8988T (cell line): Measurements from ENCODE around the gene MAB21L4.
A peak's percentile ranks its signal among the peaks of the same experiment; 100 is the strongest.

Source experiments
- DNase-seq: peaks from one replicate; pipeline ENCODE4 v3.0.0; 2011

Gene MAB21L4

DNA sequence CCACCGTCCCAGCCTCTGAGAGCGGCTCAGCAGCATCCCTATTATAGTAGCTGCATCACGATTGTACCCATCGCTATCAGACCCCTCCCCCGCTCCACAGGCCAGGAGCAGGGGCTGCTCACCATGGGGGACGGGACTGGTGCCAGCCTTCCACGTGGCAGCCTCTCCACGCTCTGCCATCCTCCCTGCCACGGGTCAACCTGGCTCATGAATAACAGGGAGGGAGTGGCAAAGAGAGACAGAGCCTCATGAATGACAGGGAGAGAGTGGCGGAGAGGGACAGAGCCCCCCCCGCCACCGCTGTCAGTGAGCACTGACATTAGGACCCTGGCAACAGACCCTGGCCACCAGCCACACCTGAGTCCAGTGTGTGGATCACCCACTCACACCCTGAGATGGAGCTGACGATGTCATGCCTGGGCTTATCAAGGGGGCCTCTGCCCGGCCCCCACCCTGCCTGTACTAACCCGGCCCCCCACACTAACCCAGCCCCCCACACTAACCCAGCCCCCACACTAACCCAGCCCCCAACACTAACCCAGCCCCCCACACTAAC is 27.1 kb upstream of the MAB21L4 start:
- DNase-seq: no peak

DNA sequence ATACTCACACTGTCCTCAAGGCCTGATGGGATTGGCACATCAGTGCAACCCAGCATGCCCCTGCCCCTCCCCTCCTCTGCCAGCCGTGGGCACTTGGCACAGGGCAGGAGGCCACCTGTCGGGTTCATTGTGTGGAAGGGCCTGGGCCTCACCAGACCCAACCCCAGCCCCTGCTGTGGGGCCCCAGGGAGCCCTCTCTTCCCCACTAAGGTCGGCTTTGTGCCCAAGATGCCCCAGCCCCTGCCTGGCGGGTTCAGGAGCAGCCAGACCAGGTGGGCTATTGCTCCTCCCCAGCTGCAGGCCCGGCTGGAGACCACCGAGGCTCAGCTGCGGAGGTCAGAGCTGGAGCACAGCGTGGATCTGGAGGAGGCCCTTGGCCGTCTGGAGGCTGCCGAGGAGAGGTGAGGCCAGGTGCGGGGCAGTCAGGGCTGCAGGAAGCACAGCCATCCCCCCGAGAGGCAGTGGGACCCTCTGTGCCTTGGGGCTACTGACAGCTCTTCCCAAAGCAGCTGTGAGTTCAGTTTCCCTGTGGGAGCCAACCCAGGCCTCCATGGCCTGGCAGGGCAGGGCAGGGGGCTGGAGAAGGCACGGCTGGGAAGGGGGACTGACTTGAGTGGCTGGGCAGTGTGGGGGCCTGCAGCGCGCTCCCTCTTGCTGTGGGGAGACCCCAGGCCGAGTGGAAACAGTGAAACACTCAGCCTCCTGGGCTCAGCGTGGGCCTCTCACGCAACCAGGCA is 26.5 kb upstream of the MAB21L4 start:
- peak; percentile 26 for DNase-seq

DNA sequence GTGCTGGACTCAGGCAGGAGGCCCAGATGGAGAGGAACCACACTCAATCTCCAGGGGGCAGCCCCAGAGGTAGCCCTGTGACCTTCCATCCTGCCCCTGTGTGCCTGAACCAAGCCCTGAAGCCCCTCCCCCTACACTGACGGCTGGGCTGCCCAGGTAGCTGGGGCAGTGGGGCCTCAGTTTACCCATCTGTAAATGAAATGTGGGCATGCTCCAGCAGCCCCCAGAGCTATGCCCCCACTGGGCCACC is 26.0 kb upstream of the MAB21L4 start:
- DNase-seq: no peak

DNA sequence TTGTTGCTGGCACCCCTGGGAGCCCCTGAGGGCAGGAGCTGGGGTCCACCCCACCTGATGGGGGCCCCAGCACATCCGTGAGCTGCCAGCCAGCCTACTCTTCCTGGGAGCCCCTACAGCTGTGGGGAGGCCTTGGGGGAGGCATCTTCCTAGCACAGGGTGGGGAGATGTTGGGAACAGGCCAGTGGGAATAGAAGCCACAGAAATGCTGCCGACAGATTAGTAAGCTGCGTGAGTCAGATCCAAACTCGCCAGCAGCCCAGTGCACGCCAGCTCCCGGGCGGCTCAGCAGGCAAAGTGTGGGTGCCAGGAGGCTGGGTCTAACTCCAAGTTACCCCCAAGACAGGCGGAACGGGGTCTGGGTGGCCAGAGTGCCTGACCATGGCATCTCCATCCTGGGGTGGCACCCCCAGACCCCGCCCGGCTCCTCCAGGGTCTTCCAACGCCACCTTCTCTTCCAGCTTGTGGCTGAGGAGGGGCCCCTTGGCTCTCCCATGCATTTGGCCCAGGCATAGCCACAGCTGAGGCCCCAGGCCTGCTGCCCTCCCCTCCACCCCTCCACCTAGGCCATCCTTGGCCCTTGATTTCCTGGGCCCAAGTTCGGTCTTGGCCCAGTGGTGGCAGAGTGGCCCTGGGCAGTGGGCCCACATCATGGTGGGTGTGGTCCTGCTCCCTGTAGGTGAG is 25.5 kb upstream of the MAB21L4 start:
- DNase-seq: peak; percentile 96

DNA sequence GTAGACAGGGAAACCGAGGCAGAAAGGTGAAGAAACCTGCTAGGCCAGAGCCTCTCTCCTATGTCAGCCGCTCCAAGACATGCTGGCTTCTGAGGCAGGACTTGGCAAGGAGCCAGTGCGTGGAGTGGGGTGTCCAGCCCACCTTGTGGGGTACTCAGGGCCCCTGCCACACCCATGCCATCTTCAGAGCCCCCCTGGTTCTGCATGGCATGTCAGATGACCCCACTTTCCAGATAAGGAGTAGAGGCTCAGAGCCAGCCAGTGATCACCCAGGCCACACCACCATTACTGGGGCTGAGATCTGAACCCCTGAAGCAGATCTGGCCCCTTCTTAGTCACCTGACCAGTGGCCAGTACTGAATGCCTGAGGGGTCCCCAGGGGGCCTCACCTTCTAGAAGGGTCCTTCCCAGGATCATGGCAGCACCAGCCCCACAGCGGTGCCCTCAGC is 24.9 kb upstream of the MAB21L4 start:
- DNase-seq: no peak

DNA sequence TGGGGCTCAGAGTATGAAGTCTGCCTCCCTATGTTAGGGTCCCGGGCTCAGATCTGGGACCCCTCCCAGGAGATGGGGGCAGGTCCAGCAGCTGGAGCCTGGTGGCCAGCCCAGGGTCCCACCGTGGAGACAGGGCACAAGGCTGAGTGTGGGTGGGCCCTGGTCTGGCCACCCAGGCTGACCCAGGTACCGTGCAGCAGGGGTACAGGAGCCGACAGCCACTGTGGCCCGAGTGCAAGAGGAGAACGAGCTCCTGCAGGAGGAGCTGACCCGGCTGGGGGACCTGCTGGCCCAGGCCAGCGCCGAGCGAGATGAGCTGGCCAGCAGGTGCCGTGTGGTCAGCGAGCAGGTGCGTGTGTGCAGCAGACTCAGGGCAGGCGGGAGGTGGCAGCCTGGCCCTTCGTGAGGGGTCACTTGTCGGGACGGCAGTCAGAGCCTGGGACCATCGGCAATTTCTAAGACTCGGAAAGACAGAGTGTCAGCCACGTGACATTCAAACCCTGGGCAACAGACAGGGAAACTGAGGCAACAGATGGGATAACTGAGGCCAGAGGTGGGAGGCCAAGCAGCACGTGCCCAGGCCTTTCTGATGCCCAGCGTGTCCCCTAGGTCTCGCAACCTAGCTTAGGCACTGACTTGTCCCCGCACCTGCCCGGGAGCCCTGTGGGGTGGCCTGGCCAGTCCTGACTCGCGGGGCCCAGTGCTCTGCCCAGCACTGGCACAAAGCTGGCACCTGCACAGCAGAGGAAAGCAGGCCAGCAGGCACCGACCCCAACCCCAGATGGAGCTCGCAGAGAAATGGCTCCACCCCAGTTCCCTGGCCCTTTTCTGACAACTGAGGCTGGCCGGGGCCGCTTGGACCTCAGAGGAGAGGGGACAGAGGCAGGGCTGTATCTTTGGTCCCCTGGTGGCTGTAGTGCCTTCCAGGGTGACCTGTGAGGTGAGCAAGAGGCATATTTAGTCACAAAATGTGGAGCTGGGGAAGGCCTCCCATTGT is 24.1 kb upstream of the MAB21L4 start:
- peak; percentile 23 for DNase-seq

DNA sequence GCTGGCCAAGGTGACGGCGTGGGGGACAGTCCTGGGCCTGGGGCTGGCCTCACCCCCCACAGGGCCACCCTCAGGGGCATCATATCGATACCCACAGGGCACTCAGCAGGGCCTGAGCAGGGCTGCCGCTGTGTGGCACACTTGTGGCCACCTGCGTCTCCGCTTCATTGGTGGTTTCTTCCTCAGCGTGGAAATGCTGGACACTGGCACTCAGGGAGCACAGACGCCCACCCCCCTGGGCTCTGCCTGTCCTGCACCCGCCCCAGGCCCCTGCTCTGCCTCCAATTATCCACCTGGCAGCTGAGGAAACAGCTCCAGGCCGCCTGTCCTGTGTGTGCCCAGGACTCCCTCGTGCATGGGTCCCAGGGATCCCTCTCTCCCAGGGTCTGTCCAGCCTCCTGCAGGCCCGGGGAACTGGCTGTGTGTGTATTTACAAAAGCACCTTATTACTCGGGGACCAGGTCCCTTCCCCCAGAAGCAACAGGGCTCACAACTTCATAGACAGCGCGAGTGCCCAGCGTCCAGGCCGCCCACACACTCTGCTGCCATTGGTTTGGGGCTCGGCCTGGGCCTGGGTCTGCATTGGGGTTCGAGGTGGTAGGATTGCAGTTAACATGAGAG is 23.3 kb upstream of the MAB21L4 start:
- DNase-seq: peak; percentile 42

DNA sequence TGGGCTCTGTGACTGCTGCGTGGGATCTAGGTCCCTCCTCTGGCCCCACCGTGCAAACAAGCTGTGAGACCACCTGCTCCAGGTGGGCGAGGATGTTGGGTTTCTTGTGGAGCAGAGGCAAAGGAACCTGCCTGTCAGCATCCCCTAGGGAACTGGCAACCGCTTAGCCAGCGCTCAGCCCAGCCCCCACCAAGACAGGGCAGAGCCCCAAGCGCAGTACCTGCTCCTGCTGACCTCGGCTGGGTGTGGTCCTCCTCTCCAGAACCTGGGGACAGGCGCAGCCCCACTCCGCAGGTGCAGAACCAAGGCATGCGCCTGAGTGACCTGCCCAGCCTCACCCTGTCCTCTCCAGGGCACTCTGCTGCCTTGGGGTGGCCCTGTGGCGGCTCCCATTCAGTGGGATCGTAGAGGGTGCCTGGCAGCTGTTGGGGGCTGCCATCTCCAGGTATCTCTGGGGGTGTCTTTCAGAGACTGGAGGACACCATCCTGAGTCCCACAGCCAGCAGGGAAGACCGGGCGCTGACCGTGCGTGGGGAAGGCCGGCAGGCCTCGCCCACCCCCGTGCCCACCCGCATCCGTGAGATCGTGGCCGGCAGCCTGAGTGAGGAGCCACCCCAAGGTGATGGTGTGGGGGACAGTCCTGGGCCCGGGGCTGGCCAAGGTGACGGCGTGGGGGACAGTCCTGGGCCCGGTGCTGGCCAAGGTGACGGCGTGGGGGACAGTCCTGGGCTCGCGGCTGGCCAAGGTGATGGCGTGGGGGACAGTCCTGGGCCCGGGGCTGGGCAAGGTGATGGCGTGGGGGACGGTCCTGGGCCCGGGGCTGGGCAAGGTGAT is 22.5 kb upstream of the MAB21L4 start:
- DNase-seq: peak; percentile 24

DNA sequence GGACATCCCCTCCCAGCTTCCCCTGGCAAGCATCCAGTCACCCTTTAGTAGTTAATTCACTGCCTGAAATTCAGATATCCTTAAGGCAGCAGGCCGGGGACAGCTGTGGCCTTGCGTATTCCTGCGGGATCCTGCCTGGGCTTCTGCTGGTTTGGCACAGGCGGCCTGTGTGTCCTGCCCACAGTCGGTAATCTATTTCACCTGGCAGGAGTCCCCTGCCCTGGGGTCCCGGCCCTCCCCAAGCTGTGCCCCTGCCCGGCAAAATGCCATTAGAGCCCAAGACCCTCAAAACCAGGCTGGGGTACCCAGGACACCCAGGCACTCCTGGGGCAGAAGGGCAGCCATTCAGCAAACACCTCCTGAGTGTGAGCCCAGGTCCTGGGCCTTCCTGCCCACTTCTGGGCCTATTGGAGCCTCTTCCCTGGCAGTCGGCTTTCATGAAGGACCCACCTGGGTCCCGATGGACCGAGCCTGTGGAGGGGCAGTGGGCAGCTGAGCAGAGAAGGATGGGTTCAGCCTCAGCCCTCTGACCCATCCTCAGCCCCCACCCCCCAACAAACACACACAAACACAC is 21.8 kb upstream of the MAB21L4 start:
- DNase-seq: peak; percentile 56

DNA sequence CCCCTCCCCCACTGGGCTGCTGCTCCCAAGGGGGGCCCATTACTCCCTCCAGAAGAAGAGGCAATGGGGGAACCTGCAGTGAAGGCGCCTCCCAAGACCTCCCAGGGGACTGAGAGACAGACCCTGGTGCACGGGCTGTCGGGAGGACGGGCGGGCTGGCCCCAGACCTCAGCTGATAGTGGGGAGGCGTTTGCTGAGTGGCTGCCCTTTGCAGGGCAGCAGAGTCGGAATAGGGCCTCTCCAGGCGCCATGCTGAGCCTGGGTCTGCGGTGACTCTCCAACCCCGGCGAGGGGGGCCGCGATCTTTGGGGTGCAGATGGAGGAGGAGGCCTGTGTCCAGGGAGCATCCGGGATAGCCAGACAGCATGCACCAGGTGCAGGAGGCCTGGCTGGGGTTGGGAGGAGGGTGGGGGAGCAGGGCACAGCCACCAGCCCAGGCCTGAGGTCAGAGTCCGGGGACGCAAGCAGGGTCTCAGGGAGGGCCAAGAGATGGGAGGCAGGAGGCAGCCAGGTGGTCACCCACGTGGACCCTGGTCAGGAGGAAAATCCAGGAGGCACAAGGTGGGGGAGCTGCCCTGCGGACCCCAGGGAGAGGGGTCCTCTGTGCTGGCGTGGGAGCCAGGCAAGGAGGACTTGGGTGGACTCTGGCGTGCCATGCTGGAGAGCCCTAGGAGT is 21.2 kb upstream of the MAB21L4 start:
- DNase-seq: peak; percentile 32

DNA sequence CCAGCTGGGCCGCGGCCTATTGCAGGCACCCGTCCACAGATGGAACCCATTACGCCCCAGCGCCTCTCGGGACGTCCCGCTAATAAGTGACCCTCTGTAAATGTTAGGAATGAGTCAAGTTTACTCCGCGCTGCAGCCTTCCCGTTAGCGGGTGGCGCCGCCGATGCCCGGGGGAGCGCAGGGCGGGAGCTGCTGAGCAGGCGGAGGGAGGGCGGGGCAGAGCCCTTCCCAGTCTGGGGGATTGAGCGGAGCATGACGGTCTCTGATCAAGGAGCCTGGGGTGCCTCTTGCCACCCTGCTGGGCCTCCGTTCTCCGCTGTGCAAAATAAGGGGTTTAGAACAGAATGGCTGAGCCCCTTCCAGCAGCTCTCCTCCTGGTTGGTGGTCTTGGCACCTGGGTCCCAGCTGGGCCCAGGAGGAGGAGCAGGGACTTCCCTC is 20.6 kb upstream of the MAB21L4 start:
- peak; percentile 42 for DNase-seq

DNA sequence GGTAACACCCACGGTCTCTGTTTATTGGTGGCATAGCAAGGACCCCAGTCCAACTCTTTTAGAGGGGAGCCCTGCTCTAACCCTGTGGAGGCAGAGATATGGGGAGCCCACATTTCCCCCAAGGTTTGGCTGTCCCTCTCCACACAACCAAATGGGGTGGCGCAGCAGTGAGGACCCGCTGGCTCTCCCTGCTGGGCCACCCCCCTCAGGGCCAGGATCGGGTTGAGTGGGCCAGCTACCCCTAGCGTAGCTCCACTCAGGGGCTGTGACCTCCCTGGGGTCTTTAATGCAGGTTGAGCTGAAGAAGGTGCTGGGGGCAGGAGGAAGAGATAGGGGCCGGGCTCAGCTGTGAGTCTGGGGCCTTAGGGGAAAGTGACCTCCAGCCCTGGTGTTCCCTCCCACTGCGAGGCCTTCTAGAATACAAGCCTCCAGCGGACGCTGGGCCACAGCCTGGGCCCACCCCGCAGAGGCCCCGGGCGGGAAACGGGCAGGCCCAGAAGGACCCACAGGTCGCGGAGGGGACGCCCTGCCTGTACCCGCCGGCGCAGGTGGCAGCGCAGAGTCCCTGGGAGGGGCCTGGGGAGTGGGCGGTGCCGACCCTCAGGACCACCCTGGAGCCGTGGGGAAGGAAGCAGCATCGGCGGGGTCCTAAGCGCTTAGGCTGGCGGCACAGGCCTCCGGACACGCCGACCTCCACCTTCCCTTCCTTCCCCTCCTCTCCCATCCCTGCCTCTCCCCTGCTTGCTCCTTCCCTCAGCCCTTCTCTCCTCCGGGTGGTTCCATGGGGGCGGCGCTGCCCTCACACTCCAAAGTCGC is 19.8 kb upstream of the MAB21L4 start:
- DNase-seq: no peak

DNA sequence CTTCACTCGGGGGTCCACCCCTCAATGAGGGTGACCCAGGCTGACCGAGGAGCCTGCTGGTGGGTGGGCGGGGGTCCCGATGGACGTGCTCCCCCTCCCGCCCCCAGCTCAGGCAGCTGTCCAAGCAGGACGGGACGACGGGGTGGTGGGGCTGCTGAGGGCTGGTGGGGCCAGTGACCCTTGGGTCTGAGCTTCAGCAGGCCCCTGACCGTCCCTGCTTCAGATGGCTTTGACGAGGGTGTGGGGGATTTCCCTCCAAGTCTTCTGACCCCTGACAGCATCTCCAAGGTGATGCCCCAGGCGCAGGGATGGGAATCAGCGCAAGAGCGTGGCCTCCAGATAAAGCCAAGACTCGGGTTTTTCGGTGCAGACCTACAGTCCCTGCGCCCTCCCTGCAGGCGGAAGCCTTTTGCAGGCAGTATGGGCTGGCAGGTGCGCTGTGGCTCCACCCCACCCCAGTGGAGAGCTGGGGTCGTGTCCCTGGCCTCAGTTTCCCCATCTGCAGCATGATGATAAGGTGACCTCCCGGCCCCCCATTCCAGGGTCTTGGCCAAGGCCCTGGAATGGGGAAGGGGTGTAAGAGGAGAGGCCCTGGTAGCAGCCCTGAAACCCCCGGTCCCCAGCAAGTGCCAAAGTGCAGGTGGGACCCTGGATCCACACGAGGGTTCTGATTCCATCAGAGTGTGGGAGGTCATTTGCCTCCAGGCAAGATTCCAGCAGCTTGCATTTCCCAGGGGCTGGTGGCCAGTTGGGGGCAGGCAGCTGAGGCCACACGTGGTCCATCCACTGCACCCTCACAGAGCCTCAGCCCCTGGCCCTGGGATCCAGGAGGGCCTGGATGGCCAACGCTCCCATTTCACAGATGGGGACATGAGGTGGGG is 18.9 kb upstream of the MAB21L4 start:
- peak; percentile 92 for DNase-seq

DNA sequence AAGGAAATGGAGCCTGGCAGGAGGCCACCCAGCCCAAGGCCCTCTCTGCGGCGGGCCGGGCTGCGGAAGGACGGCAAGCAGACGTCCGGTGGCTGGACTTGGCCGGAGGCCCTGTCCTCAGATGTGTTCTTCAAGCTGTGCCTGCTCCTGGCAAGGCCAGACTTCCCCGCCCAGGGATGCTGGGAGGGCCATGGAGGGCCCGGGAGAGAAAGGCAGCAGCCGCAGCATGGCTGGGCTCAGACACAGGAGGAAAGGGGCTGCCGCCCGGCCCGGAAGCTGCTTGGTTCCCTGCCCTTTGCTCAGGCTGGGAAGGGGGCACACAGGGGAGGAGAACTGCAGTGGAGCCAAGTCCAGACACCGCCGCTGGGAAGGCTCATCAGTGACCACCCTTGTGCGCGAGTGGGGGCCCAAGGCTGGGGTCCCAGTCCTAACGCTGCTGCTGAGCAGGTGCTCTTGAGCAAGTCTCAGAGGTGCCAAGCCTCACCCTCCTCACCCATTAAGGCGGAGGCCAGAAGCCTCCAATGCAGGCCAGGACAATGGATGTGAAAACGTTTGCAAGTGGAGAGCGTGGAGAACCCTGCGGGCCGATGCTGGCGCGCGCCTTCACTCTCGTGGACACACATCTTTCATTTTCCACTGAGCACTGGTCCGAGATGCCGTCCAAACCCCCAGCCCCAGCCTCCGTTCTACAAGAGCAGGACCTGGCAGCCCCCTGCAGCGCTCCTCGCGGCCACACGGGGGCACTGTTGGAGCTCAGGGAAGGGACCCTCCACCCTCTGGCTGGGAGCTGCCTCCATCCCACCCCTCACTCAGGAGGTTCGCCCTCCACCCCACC is 18.1 kb upstream of the MAB21L4 start:
- peak; percentile 99 for DNase-seq

DNA sequence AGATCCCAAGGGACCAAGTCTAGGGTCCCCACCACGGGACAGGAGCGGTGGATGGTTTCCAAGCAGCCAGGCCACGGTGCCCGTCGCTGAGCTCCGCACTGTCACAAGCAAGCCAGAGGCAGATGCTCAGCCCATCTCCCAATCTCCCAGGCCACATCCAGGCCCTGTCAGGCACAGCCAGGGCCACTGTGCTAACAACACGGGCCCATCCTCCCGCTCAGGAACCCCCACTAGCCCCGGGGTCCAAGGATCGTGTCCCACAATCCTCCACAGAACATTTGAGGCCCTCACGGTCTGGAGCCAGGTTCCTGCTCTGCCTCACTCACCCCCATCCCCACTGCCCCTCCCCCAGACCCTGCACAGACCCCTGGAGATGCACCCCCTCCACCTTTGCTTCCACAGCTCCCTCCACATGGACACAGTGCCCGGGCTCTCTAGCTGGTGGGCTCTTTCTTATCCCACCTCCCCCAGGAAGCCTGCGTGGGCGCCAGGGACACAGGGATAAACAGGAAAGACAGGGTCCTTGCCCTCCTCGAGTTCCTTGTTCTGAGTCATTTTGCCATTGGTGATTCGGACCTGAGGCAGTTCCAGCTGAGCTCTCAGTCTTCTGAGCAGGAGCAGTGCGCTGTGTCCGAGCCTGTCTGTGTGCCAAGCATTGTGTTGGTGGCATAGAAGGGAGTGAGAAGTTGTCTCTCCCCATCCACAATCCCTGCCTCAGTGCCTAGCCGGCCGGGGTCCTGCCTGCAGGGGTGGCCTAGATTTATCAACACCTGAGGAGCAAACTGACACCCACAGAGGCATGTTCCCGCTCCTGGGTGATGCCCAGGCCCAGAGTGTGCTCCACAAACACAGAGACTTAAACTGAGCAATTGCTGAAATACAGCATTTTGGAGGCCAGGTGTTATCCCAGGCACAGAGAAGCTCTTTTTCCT is 17.2 kb upstream of the MAB21L4 start:
- DNase-seq: no peak

DNA sequence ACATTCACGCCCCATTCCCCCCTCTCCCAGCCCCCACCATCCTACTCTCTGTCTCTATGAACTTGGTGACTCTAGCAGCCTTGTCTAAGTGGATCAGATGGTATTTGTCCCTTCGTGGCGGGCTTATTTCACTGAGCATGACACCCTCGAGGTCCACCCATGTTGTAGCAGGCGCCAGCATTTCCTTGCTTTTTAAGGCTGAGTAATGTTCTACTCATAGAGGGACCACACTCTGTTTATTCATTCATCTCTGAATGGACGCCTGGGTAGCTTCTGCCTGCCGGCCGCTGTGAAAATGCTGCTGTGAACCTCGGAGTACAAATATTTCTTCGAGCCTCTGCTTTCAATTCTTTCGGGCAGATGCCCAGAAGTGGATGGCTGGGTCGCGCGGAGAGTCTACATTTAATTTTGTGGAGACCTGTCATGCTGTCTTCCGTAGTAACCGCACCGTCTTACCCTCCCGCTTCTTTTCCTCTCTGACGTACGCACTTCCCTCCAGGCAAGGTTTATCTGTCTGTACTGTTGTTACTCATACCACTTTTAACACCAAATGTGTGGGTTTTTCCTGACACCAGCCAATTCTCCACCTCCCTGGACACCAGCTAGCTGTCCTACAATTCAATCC is 15.8 kb upstream of the MAB21L4 start:
- DNase-seq: no peak
